Parathyroid adenoma (tissue), 2 donors: ENCODE results near the gene CRYGC.
"Not testable (repeated sequence)": the region's sequence is repeated elsewhere in the genome, so short reads cannot be mapped to it uniquely, and the experiment has no call there.

Source experiments
- H2AFZ ChIP-seq: fragments of 300-600 bp; sonication (generic); one replicate; pipeline ENCODE4 v1.7.0; 2017; ENCODE audit warnings: antibody characterized with exemption, mild to moderate bottlenecking
- H3K27ac ChIP-seq: fragments of 300-600 bp; sonication (generic); one replicate; pipeline ENCODE4 v1.7.0; 2017
- H3K27me3 ChIP-seq: fragments of 300-600 bp; sonication (generic); one replicate; pipeline ENCODE4 v1.7.0; 2017; ENCODE audit warnings: low read length; ENCODE audit not compliant: control insufficient read depth, insufficient read depth
- H3K36me3 ChIP-seq: fragments of 300-600 bp; sonication (generic); one replicate; pipeline ENCODE4 v1.7.0; 2017; ENCODE audit warnings: low read length; ENCODE audit not compliant: control insufficient read depth, insufficient read depth
- H3K4me1 ChIP-seq: fragments of 300-600 bp; sonication (generic); one replicate; pipeline ENCODE4 v1.7.0; 2017; ENCODE audit warnings: control low read depth
- H3K4me2 ChIP-seq: fragments of 300-600 bp; sonication (generic); one replicate; pipeline ENCODE4 v1.7.0; 2017; ENCODE audit warnings: low read length
- H3K4me3 ChIP-seq: fragments of 300-600 bp; sonication (generic); one replicate; pipeline ENCODE4 v1.7.0; 2017; ENCODE audit warnings: low read depth, low read length
- H3K79me2 ChIP-seq: fragments of 300-600 bp; sonication (generic); one replicate; pipeline ENCODE4 v1.7.0; 2017; ENCODE audit warnings: control low read depth
- H3K9ac ChIP-seq: fragments of 300-600 bp; sonication (generic); one replicate; pipeline ENCODE4 v1.7.0; 2017; ENCODE audit warnings: mild to moderate bottlenecking
- H3K9me3 ChIP-seq: fragments of 300-600 bp; sonication (generic); one replicate; pipeline ENCODE4 v1.7.0; 2017; ENCODE audit warnings: low read length; ENCODE audit not compliant: control insufficient read depth
- TF ChIP-seq, protein P1 (sequence below): fragments of 300-600 bp; sonication (generic); IDR thresholded peaks from one replicate; pipeline ENCODE4 v1.7.0; 2017; ENCODE audit warnings: antibody characterized with exemption, mild to moderate bottlenecking
- donor health status: primary hyperparathyroidism.

CRYGC gene

DNA sequence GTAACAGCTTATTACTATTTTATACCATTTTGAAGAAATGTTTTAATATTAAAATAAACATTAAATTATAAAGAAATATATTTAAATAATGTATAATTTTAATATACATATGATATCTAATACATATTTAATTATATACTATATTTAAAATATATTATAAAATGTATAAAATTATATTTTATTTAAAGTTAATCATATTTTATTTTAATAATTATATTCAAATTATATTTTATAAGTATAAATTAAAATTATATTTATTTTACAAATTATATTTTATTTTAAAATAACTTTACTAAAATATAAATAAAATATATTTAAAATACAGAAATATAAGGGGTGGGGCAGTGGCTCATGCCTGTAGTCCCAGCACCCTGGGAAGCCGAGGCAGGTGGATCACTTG lies 7.4 kb downstream of the CRYGC start:
- no peak overlapping the region for H3K4me3 ChIP-seq
- no peak overlapping the region for H2AFZ ChIP-seq
- no peak overlapping the region for H3K27ac ChIP-seq
- no peak overlapping the region for H3K9ac ChIP-seq
- no peaks in the 10 kb centered on the region for H3K4me1 ChIP-seq
- TF ChIP-seq, protein P1, sequence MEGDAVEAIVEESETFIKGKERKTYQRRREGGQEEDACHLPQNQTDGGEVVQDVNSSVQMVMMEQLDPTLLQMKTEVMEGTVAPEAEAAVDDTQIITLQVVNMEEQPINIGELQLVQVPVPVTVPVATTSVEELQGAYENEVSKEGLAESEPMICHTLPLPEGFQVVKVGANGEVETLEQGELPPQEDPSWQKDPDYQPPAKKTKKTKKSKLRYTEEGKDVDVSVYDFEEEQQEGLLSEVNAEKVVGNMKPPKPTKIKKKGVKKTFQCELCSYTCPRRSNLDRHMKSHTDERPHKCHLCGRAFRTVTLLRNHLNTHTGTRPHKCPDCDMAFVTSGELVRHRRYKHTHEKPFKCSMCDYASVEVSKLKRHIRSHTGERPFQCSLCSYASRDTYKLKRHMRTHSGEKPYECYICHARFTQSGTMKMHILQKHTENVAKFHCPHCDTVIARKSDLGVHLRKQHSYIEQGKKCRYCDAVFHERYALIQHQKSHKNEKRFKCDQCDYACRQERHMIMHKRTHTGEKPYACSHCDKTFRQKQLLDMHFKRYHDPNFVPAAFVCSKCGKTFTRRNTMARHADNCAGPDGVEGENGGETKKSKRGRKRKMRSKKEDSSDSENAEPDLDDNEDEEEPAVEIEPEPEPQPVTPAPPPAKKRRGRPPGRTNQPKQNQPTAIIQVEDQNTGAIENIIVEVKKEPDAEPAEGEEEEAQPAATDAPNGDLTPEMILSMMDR, result no peak
- H3K9me3 ChIP-seq, result no peaks in the 10 kb centered on the region
- no peaks in the 10 kb centered on the region for H3K36me3 ChIP-seq
- no peaks in the 10 kb centered on the region for H3K27me3 ChIP-seq
- H3K4me2 ChIP-seq, result no peak overlapping the region
- H3K79me2 ChIP-seq, result no peaks in the 10 kb centered on the region

DNA sequence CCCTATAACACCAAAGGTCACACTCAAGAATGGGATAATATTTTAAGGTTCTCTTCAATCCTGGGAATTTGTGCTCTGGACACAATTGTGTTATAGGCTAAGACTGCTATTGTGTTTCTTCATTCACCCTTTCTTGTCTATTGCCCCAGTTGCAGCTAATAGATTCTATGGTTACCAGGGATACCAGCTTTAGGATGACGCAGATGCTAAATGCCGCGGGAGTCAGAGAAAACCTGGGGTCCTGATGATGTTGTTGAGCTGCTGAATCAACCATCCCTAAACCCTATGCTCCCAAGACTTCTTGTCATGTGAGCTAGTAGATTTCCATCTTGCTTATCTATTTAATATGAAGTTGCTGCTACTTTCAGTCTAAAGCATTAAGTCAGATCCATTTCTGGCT lies 10.7 kb downstream of the CRYGC start:
- Histone ChIP-seq H3K36me3 (no peaks in the 10 kb centered on the region), H3K9me3 (no peaks in the 10 kb centered on the region), H3K79me2 (no peaks in the 10 kb centered on the region), H3K4me3 (no peak overlapping the region), H3K27me3 (no peaks in the 10 kb centered on the region), H3K4me1 (peaks cover under 1% of the 10 kb centered on the region), H3K27ac (no peak overlapping the region), H3K4me2 (no peak overlapping the region), H2AFZ (no peak overlapping the region), H3K9ac (no peak overlapping the region)
- TF ChIP-seq, protein P1, result no peak

DNA sequence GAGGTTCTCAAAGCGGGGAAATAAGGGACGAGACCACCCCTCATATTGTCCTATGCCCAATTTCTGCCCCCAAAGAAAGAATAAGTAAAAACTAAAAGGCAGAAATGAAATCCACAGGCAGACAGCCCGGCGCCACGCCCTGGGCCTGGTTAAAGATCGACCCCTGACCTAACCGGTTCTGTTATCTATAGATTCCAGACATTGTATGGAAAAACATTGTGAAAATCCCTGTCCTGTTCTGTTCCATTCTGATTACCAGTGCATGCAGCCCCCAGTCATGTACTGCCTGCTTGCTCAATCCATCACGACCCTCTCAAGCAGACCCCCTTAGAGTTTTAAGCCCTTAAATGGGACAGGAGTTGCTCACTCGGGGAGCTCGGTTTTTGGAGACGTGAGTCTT lies 12.2 kb downstream of the CRYGC start:
- not testable (repeated sequence) for H3K4me2 ChIP-seq, H3K27ac ChIP-seq

DNA sequence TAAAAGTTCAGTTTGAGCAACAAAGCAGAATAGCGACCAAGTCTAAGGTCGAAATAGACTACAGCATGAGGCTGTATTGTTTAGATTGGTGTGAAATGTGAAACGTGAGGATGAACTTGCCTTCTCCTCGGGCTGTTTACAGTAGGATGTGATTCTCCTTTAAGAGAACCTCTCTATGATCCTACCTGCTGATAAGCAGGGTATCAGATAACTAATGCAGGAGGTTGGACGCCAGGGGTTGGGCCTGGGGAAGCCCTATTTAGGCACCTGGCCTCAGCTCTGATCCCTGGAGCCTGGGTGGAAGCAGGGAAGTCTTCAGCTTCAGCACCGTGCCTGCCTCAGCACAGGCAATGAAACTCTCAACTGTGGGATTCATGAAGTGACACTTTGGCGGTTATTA lies 16.7 kb downstream of the CRYGC start:
- Histone ChIP-seq H3K4me3 (no peak overlapping the region), H3K9ac (no peak overlapping the region), H3K27me3 (no peaks in the 10 kb centered on the region), H3K4me1 (peaks cover 13% of the 10 kb centered on the region), H3K36me3 (no peaks in the 10 kb centered on the region), H3K4me2 (peak overlapping the region; percentile 55), H3K79me2 (no peaks in the 10 kb centered on the region), H3K9me3 (no peaks in the 10 kb centered on the region), H2AFZ (peak overlapping the region; percentile 77), H3K27ac (no peak overlapping the region)
- TF ChIP-seq, protein P1, result no peak

More for the DNA sequence above, 12.2 kb downstream of the CRYGC start:
- not testable (repeated sequence) for H3K9ac ChIP-seq, H3K27me3 ChIP-seq, H3K4me3 ChIP-seq, H2AFZ ChIP-seq, H3K36me3 ChIP-seq, H3K79me2 ChIP-seq, H3K9me3 ChIP-seq
- peaks cover 13% of the 10 kb centered on the region for H3K4me1 ChIP-seq

DNA sequence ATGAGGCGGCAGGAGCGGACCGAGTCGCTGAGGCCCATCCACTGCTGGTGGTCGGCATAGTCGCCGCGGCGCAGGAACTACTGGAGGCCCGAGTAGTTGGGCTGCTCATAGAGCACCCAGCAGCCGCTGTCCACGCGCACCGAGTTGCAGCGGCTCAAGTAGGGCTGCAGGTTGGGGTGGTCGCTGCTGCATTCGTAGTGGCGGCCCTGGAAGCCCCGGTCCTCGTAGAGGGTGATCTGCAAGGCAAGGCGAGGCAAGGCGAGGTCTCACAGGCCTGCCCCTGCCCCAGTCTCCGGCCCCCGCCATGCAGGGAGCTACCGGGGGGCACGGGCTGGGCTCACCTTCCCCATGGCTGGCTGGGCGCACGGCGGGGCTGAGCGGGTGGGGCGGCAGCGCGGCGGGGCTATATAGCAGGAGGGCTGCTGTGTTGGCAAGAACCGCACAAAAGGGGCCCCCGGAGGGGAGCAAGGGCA lies 17.3 kb downstream of the CRYGC start:
- not testable (repeated sequence) for H3K27ac ChIP-seq, H3K4me2 ChIP-seq, H3K79me2 ChIP-seq, H2AFZ ChIP-seq, H3K4me3 ChIP-seq, H3K9ac ChIP-seq, H3K36me3 ChIP-seq, H3K27me3 ChIP-seq, H3K9me3 ChIP-seq
- peaks cover 13% of the 10 kb centered on the region for H3K4me1 ChIP-seq

DNA sequence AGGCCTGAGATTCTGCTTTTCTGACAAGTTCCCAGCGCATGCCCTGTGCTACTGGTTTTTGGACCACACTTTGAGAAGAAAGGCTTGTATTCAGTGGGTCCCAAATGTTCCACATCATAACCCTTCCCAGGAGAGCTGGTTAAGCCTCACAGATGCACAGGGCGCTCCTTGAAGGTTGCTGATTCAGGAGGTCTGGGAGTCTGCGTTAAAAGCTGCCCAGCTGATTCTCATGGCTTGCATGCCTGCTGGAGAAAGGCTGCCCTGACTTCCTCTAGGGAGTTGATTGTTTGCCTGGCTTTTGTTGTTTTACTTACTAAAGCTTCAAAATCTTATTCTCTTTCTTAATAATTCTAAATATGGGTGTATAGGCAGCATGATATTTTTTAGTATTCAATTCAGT lies 26.0 kb downstream of the CRYGC start:
- Histone ChIP-seq H3K27ac (no peak overlapping the region), H3K27me3 (no peaks in the 10 kb centered on the region), H3K4me2 (no peak overlapping the region), H3K4me3 (no peak overlapping the region), H3K4me1 (no peaks in the 10 kb centered on the region), H3K79me2 (no peaks in the 10 kb centered on the region), H2AFZ (peak overlapping the region; percentile 17), H3K9ac (no peak overlapping the region), H3K9me3 (no peaks in the 10 kb centered on the region), H3K36me3 (no peaks in the 10 kb centered on the region)
- TF ChIP-seq, protein P1, result no peak
